K562 (cell line): ENCODE results near the gene ZNF30. TPM values are rescaled to one million over a fixed set of nuclear protein-coding genes. Genes with fewer than 3 reads are reported as not detected.

ENCODE experiments used
- ARID4B ChIP-seq: sonication (generic); formaldehyde crosslinking; IDR thresholded peaks from 2 replicates; pipeline ENCODE4 v1.8.0; 2022; ENCODE audit warnings: mild to moderate bottlenecking, missing genetic modification reagents
- ATF7 ChIP-seq: fragments of 450-650 bp; IDR thresholded peaks from 2 replicates; pipeline ENCODE4 v1.7.1; 2014; ENCODE audit warnings: mild to moderate bottlenecking, moderate library complexity
- CLOCK ChIP-seq: fragments of 250-450 bp; sonication (Bioruptor Pico); IDR thresholded peaks from 2 replicates; pipeline ENCODE4 v1.4.0; 2020; ENCODE audit warnings: mild to moderate bottlenecking, moderate library complexity, borderline replicate concordance
- EGR1 ChIP-seq: fragments of 450-650 bp; conservative IDR thresholded peaks from 2 replicates; pipeline ENCODE4 v1.6.1; 2017; ENCODE audit warnings: mild to moderate bottlenecking
- EP400 ChIP-seq: fragments of 450-650 bp; IDR thresholded peaks from 2 replicates; pipeline ENCODE4 v1.6.1; 2017; ENCODE audit warnings: antibody characterized with exemption, mild to moderate bottlenecking, moderate library complexity
- FIP1L1 ChIP-seq: fragments of 200-400 bp; formaldehyde crosslinking; IDR thresholded peaks from 2 replicates; pipeline ENCODE4 v1.6.1; 2018; ENCODE audit warnings: mild to moderate bottlenecking, low read depth, low read length; ENCODE audit not compliant: poor library complexity, severe bottlenecking
- HMG20B ChIP-seq: fragments of 250-450 bp; sonication (Bioruptor Pico); IDR thresholded peaks from 2 replicates; pipeline ENCODE4 v1.5.0; 2021; ENCODE audit warnings: mild to moderate bottlenecking
- KLF10 ChIP-seq: fragments of 250-450 bp; sonication (Bioruptor Pico); IDR thresholded peaks from 2 replicates; pipeline ENCODE4 v1.6.1; 2021; ENCODE audit warnings: matching md5 sums
- MYC ChIP-seq, 2 experiments: fragments of 250-450 bp in 1 of 2; sonication (Bioruptor Pico) in 1 of 2; IDR thresholded peaks; 2 replicates each; pipeline versions ENCODE4 v1.5.1 to v1.6.1; 2012 to 2021; ENCODE audit warnings: low read depth in 2 of 2, borderline replicate concordance in 1 of 2, improper control_type of control experiment in 1 of 2, low read length in 1 of 2, mild to moderate bottlenecking in 1 of 2, moderate library complexity in 1 of 2
- NR2C1 ChIP-seq, 2 experiments: fragments of 450-650 bp; IDR thresholded peaks; 2 replicates each; pipeline ENCODE4 v1.6.1; 2017; ENCODE audit warnings: mild to moderate bottlenecking in 2 of 2, antibody characterized with exemption in 1 of 2, inconsistent platforms in 1 of 2, missing compliant biosample characterization in 1 of 2, missing genetic modification characterization in 1 of 2
- POLR2A ChIP-seq: fragments of 450-650 bp; conservative IDR thresholded peaks from 2 replicates; pipeline ENCODE4 v1.6.1; 2016
- RBBP5 ChIP-seq: fragments of 200-600 bp; sonication (generic); IDR thresholded peaks from 2 replicates; pipeline ENCODE4 v1.6.1; 2012; ENCODE audit warnings: borderline replicate concordance, mild to moderate bottlenecking, low read length, control low read depth, inconsistent platforms; ENCODE audit not compliant: insufficient read depth, poor library complexity, severe bottlenecking
- RBM34 ChIP-seq: fragments of 200-400 bp; formaldehyde crosslinking; IDR thresholded peaks from 2 replicates; pipeline ENCODE4 v1.6.1; 2018; ENCODE audit warnings: low read length, borderline replicate concordance; ENCODE audit not compliant: insufficient read depth
- ZFP91 ChIP-seq: sonication (generic); formaldehyde crosslinking; IDR thresholded peaks from 2 replicates; pipeline ENCODE4 v1.8.0; 2022; ENCODE audit warnings: mild to moderate bottlenecking, missing genetic modification reagents
- ZNF639 ChIP-seq, 2 experiments: fragments of 200-800 bp in 1 of 2; sonication (Bioruptor generic) in 1 of 2; sonication (generic) in 1 of 2; formaldehyde crosslinking in 1 of 2; IDR thresholded peaks in 1 of 2; conservative IDR thresholded peaks in 1 of 2; 2 replicates each; pipeline versions ENCODE4 v1.5.0 to v1.6.1; 2016 to 2020; ENCODE audit warnings: missing compliant biosample characterization in 1 of 2, missing genetic modification characterization in 1 of 2, missing genetic modification reagents in 1 of 2
- polyA plus RNA-seq, 8 experiments: library from polyadenylated mRNA; depleted of rRNA in 4 of 8; stranded (reverse) in 5 of 8; unstranded in 3 of 8; fragments of >200 nt; fragmentation: Nextera tagmentation in 2 of 8; fragmentation: Illumina TruSeq in 1 of 8; extraction: Ambion mirVana in 2 of 8; extraction: Trizol in 1 of 8; gene quantifications; 2 replicates each; pipeline versions ENCODE4 v1.2.1 to v1.2.3, GENCODE V29; 2011 to 2014; ENCODE audit warnings: inconsistent platforms in 1 of 8, missing spikeins in 1 of 8
- total RNA-seq, 7 experiments: library from RNA; depleted of rRNA in 6 of 7; stranded (reverse); fragments of >200 nt in 6 of 7; fragmentation: Illumina TruSeq in 2 of 7; extraction: Trizol in 2 of 7; gene quantifications; 2 replicates each; pipeline versions ENCODE4 v1.2.1 to v1.2.3, GENCODE V29; 2011 to 2021; ENCODE audit warnings: low replicate concordance in 1 of 7

Gene ZNF30
- total and polyA plus RNA-seq, 9 of the 15 experiments (the other 6 are each of a cell fraction or from before 2014, with no cell fraction given) = 7.3 to 13.4 (median 10.6) TPM

GRCh38 chr19:34926685-34927375 lies at the start of gene ZNF30 (continued):
- no peak for TF ChIP-seq CLOCK
- TF ChIP-seq ZNF639 (CRISPR knock-in tag; conservative IDR thresholded peaks at IDR 0.05 in 1 of 2, IDR thresholded peaks at IDR 0.05 in 1 of 2) = 0 out of 4 replicates have a peak, but pooled peaks of 1 of the 2 experiments have one; percentile 36
- peak; percentile 66; the same call in 1 of the 2 replicates for TF ChIP-seq MYC (IDR thresholded peaks at IDR 0.05; ENCODE audit: low read depth, low read length)
- no peak for TF ChIP-seq MYC (CRISPR knock-in tag; IDR thresholded peaks at IDR 0.05; ENCODE audit: borderline replicate concordance, low read depth)
- peak; percentile 58; the same call in 1 of the 2 replicates for TF ChIP-seq EGR1
- no peak for TF ChIP-seq HMG20B (CRISPR knock-in tag)
- TF ChIP-seq ARID4B (CRISPR knock-in tag) = peak; percentile 53; the same call in 1 of the 2 replicates
- TF ChIP-seq ZFP91 (CRISPR knock-in tag) = no peak
- peak; percentile 73 for TF ChIP-seq POLR2A
- no peak for TF ChIP-seq RBM34
- no peak for TF ChIP-seq FIP1L1
- peak; percentile 90 for TF ChIP-seq RBBP5
- TF ChIP-seq ATF7 = 0 out of 2 replicates have a peak, but pooled peaks have one; percentile 33
- no peak for TF ChIP-seq KLF10 (CRISPR knock-in tag)
- no peak for TF ChIP-seq NR2C1 (IDR thresholded peaks at IDR 0.05)
- TF ChIP-seq NR2C1 (tag; IDR thresholded peaks at IDR 0.05) = peak; percentile 54; the same call in 1 of the 2 replicates
- TF ChIP-seq EP400 = peak; percentile 57; the same call in 1 of the 2 replicates
